ENCODE data around the gene OLFM3. TPM values are rescaled to one million over a fixed set of nuclear protein-coding genes. Genes with fewer than 3 reads are reported as not detected.

Gene OLFM3
- total RNA-seq, 4 donors from 2014 or later, result 0.11 to 0.50 TPM; not detected in 2

DNA sequence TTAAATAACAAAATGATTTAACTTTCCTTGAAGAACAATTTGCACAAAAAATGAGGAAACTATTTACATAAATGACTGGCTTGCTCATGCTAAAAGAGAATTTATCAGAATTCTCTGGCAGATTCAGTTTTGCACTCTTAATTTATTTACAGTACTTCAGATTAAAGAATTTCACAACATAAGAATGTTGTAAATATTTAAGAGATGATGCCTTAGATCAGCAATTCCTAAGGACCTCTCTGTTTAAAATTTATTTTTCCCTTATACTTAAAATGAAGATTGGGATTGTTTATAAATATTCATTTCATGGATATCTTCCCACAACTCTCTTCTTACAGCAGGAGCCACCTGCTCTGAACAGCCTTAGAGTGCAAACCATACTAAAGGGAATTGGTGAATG, 120.8 kb downstream of the OLFM3 start:
- Histone ChIP-seq H3K27me3 (no peaks in the 10 kb centered on the region), H3K4me1 (no peaks in the 10 kb centered on the region), H3K27ac (no peak overlapping the region), H3K9me3 (no peaks in the 10 kb centered on the region), H3K4me3 (replicated peaks in 1 of 3) (no peak overlapping the region), H3K36me3 (no peaks in the 10 kb centered on the region)
- intact Hi-C loops (cut with DNase I), result no loop called here
- TF ChIP-seq, protein P1, sequence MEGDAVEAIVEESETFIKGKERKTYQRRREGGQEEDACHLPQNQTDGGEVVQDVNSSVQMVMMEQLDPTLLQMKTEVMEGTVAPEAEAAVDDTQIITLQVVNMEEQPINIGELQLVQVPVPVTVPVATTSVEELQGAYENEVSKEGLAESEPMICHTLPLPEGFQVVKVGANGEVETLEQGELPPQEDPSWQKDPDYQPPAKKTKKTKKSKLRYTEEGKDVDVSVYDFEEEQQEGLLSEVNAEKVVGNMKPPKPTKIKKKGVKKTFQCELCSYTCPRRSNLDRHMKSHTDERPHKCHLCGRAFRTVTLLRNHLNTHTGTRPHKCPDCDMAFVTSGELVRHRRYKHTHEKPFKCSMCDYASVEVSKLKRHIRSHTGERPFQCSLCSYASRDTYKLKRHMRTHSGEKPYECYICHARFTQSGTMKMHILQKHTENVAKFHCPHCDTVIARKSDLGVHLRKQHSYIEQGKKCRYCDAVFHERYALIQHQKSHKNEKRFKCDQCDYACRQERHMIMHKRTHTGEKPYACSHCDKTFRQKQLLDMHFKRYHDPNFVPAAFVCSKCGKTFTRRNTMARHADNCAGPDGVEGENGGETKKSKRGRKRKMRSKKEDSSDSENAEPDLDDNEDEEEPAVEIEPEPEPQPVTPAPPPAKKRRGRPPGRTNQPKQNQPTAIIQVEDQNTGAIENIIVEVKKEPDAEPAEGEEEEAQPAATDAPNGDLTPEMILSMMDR (IDR thresholded peaks at IDR 0.05), result no peak
- TF ChIP-seq POLR2A (IDR thresholded peaks at IDR 0.05), result no peak
- DNase-seq, result no peak

DNA sequence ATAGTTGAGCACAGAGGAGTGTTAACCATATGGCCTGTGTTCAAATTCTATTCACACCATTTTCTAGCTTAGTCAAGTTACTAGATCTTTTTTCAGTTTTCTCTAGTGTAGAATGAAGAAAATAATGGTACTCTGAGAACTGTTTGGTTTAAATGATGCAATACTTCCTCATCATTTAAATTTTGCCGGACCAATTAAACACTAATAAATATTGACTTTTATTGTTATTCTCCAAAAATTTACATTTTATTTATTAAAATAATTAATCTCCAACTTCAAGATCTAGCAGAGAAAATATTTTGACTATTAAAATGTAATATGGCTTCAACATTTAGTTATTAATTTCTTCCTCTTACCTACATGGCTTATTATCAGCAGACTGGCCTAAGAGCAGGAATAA, 123.1 kb downstream of the OLFM3 start:
- no peak overlapping the region for H3K27ac ChIP-seq
- H3K9me3 ChIP-seq, result no peaks in the 10 kb centered on the region
- H3K27me3 ChIP-seq, result no peaks in the 10 kb centered on the region
- no peaks in the 10 kb centered on the region for H3K4me1 ChIP-seq
- intact Hi-C loops (cut with DNase I), result no loop called here
- H3K36me3 ChIP-seq, result no peaks in the 10 kb centered on the region
- WGBS, 2 donors, result 94 to 99% methylated on average over 1 of the region's 1 CpG
- TF ChIP-seq, protein P1 (IDR thresholded peaks at IDR 0.05), result no peak
- TF ChIP-seq POLR2A (IDR thresholded peaks at IDR 0.05), result no peak
- no peak overlapping the region for H3K4me3 ChIP-seq (replicated peaks in 1 of 3)
- DNase-seq, result no peak

DNA sequence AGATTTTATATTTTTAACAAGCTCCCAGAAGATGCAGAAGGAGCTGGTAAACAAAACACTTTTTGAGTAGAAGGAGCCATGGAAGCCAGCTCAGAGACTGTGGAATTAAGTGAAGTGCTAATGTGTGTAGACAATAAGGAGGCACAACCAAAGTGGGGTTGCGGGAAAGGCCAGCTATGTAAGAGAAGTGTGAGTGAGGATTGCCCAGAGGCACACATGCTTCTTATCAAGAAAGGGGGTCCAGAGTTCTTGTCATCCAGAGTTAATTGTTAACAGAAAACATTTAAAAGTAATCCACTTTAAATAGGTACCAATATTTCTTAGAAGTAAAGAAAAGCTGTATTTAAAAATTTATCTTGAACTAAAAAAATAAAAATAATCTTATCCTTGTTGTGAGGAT, 136.8 kb downstream of the OLFM3 start:
- intact Hi-C loops (cut with DNase I), result no loop called here
- Histone ChIP-seq H3K36me3 (no peaks in the 10 kb centered on the region), H3K27me3 (no peaks in the 10 kb centered on the region), H3K4me3 (replicated peaks in 1 of 3) (no peak overlapping the region), H3K4me1 (no peaks in the 10 kb centered on the region), H3K9me3 (no peaks in the 10 kb centered on the region), H3K27ac (no peak overlapping the region)
- WGBS, 2 donors, result 84 to 89% methylated on average over 1 of the region's 1 CpG
- TF ChIP-seq, protein P1 (IDR thresholded peaks at IDR 0.05), result no peak
- TF ChIP-seq POLR2A (IDR thresholded peaks at IDR 0.05), result no peak
- DNase-seq, result no peak

DNA sequence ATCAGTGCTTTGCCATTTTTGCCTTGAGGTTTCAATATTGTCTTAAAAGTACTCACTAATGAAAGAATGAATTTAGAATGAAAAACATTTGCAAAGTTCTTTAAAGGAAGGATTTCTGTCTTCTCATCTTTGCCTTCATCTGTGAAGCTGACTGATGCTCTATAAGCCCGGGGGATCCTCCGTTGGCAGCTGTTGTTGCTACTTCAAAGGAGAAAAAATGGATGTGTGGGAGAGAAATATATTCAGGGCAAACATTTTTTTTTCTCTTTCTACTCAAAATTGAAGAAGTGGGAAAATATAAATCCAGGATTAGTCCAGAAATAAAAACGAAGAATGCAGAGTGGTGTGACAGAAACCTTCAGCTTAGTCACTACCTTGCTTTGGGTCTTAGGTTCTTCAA, 142.5 kb downstream of the OLFM3 start:
- no peak overlapping the region for H3K27ac ChIP-seq
- WGBS, 2 donors, result 86 to 91% methylated on average over 3 of the region's 3 CpGs
- TF ChIP-seq, protein P1 (IDR thresholded peaks at IDR 0.05), result no peak
- TF ChIP-seq POLR2A (IDR thresholded peaks at IDR 0.05), result no peak
- H3K9me3 ChIP-seq, result no peaks in the 10 kb centered on the region
- no peaks in the 10 kb centered on the region for H3K27me3 ChIP-seq
- H3K36me3 ChIP-seq, result no peaks in the 10 kb centered on the region
- intact Hi-C loops (cut with DNase I), result no loop called here
- no peak for DNase-seq
- H3K4me3 ChIP-seq (replicated peaks in 1 of 3), result no peak overlapping the region
- H3K4me1 ChIP-seq, result no peaks in the 10 kb centered on the region

DNA sequence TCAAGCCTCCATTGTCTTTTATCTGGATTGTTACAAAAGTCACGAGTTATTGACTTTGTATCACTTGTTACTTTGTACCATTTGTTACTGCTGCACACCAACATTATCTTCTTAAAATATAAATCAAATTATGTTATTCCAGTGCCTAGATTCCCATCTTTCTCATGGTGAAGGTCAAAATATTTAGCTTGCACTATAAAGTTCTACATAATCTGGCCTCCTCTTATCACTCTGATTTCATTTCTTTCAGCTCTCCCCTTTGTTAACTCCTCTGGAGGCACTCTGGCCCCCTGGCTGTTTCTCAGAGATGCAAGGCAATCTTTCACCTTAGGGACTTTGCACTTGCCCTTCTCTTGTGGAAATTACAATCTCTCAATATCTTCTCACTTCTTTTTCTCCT, 143.8 kb downstream of the OLFM3 start:
- Histone ChIP-seq H3K36me3 (no peaks in the 10 kb centered on the region), H3K27ac (no peak overlapping the region), H3K4me3 (replicated peaks in 1 of 3) (no peak overlapping the region), H3K9me3 (no peaks in the 10 kb centered on the region), H3K27me3 (no peaks in the 10 kb centered on the region), H3K4me1 (no peaks in the 10 kb centered on the region)
- intact Hi-C loops (cut with DNase I), result no loop called here
- no peak for DNase-seq
- WGBS, 2 donors, result 79 to 85% methylated on average over 1 of the region's 1 CpG
- TF ChIP-seq POLR2A (IDR thresholded peaks at IDR 0.05), result no peak
- TF ChIP-seq, protein P1 (IDR thresholded peaks at IDR 0.05), result no peak
